Vagina (tissue), 2 donors: ENCODE results near the gene TLR1. TPM values are rescaled to one million over a fixed set of nuclear protein-coding genes. Genes with fewer than 3 reads are reported as not detected.

Experiments used
- DNase-seq, 2 donors: peaks; one replicate each; pipeline ENCODE4 v3.0.0-alpha.2; 2017; ENCODE audit errors: extremely low spot score in 2 of 2
- H3K27ac ChIP-seq: fragments of 200-600 bp; sonication (generic); one replicate; pipeline ENCODE4 v1.5.1; 2019
- H3K27me3 ChIP-seq: fragments of 200-600 bp; sonication (generic); one replicate; pipeline ENCODE4 v1.5.1; 2019
- H3K36me3 ChIP-seq, 2 donors: fragments of 200-600 bp; sonication (generic); one replicate each; pipeline ENCODE4 v1.5.1; 2017 to 2019
- H3K4me1 ChIP-seq: fragments of 200-600 bp; sonication (generic); one replicate; pipeline ENCODE4 v1.5.1; 2019
- H3K4me3 ChIP-seq, 2 donors: fragments of 200-600 bp; sonication (generic); 1 replicate in 1 of 2; 2 replicates in 1 of 2; pipeline ENCODE4 v1.5.1; 2016 to 2019
- H3K9me3 ChIP-seq: fragments of 200-600 bp; sonication (generic); one replicate; pipeline ENCODE4 v1.5.1; 2019
- POLR2A ChIP-seq, 2 donors: fragments of 450-650 bp; IDR thresholded peaks; one replicate each; pipeline ENCODE4 v1.6.1; 2017; ENCODE audit warnings: antibody characterized with exemption in 2 of 2, mild to moderate bottlenecking in 2 of 2, moderate library complexity in 2 of 2
- POLR2AphosphoS5 ChIP-seq, 2 donors: sonication (generic); formaldehyde crosslinking; IDR thresholded peaks; one replicate each; pipeline ENCODE4 v1.9.0; 2017; ENCODE audit warnings: antibody characterized with exemption in 2 of 2, mild to moderate bottlenecking in 2 of 2, low read depth in 1 of 2; ENCODE audit not compliant: insufficient read depth in 1 of 2
- intact Hi-C: fragments of 100-400 bp; cut with DNase I; formaldehyde crosslinking; loops from one replicate; pipeline ENCODE4 v1.15.1; 2023
- total RNA-seq: library from RNA; depleted of rRNA; stranded (reverse); fragments of >200 nt; gene quantifications from one replicate; pipeline ENCODE4 v1.2.3, GENCODE V29; 2016
- TF ChIP-seq, protein P1 (sequence below), 3 experiments: fragments of 450-650 bp in 2 of 3; fragments of 200-600 bp in 1 of 3; sonication (generic) in 1 of 3; IDR thresholded peaks; one replicate each; pipeline ENCODE4 v1.5.1; 2017 to 2019; ENCODE audit warnings: antibody characterized with exemption in 3 of 3, mild to moderate bottlenecking in 2 of 3, moderate library complexity in 2 of 3

Gene TLR1
- total RNA-seq, 1 donor from 2014 or later: 10.3 TPM

DNA sequence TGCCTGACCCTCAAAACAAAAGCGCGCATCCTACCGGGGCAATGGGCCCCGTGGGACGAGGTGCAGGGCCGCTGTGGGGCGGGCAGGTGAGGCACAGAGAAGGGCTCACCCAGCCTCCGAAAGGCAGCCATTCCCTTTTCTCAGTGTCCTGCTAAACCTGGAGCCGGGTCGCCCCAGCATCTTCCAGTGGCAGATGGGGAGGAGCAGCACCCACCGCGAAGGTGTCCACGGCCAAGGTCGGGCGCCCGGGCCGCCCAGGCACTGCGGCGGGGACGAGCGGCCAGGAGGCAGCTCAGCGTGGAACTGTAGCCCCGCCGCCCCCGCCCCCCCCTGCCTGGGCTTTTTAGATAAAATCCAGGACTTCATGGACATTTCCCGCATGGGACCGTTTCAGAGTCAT, 19.2 kb upstream of the TLR1 start:
- Histone ChIP-seq H3K27ac (no peak overlapping the region), H3K36me3 (no peaks in the 10 kb centered on the region), H3K27me3 (no peaks in the 10 kb centered on the region), H3K9me3 (no peaks in the 10 kb centered on the region), H3K4me3 (no peak overlapping the region), H3K4me1 (no peaks in the 10 kb centered on the region)
- intact Hi-C loops: no loop called here
- no peak for DNase-seq
- TF ChIP-seq, protein P1, sequence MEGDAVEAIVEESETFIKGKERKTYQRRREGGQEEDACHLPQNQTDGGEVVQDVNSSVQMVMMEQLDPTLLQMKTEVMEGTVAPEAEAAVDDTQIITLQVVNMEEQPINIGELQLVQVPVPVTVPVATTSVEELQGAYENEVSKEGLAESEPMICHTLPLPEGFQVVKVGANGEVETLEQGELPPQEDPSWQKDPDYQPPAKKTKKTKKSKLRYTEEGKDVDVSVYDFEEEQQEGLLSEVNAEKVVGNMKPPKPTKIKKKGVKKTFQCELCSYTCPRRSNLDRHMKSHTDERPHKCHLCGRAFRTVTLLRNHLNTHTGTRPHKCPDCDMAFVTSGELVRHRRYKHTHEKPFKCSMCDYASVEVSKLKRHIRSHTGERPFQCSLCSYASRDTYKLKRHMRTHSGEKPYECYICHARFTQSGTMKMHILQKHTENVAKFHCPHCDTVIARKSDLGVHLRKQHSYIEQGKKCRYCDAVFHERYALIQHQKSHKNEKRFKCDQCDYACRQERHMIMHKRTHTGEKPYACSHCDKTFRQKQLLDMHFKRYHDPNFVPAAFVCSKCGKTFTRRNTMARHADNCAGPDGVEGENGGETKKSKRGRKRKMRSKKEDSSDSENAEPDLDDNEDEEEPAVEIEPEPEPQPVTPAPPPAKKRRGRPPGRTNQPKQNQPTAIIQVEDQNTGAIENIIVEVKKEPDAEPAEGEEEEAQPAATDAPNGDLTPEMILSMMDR (IDR thresholded peaks at IDR 0.05): no peak
- TF ChIP-seq POLR2A (IDR thresholded peaks at IDR 0.05) (no peak), POLR2AphosphoS5 (IDR thresholded peaks at IDR 0.05; ENCODE audit: insufficient read depth in 1 of 2, low read depth in 1 of 2) (no peak)

DNA sequence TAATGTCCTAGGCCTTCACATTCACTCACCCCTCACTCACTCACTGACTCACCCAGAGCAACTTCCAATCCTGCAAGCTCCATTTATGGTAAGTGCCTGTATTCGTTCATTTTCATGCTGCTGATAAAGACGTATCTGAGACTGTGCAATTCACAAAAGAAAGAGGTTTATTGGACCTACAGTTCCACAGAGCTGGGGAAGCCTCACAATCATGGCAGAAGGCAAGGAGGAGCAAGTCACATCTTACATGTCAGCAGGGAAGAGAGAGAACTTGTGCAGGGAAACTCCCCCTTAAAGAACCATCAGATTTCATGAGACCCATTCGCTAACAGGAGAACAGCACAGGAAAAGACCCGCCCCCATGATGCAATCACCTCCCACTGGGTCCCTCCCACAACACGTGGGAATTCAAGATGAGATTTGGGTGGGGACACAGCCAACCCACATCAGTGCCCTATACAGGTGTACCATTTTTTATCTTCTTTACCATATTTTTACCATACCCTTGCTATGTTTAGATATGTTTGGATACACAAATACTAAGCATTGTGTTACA, 18.2 kb upstream of the TLR1 start:
- Histone ChIP-seq H3K4me3 (no peak overlapping the region), H3K9me3 (no peaks in the 10 kb centered on the region), H3K36me3 (no peaks in the 10 kb centered on the region), H3K27ac (no peak overlapping the region), H3K27me3 (no peaks in the 10 kb centered on the region), H3K4me1 (no peaks in the 10 kb centered on the region)
- TF ChIP-seq POLR2AphosphoS5 (IDR thresholded peaks at IDR 0.05; ENCODE audit: insufficient read depth in 1 of 2, low read depth in 1 of 2): no peak
- TF ChIP-seq, protein P1 (IDR thresholded peaks at IDR 0.05): no peak
- no peak for TF ChIP-seq POLR2A (IDR thresholded peaks at IDR 0.05)
- no peak for DNase-seq
- intact Hi-C loops: no loop called here

DNA sequence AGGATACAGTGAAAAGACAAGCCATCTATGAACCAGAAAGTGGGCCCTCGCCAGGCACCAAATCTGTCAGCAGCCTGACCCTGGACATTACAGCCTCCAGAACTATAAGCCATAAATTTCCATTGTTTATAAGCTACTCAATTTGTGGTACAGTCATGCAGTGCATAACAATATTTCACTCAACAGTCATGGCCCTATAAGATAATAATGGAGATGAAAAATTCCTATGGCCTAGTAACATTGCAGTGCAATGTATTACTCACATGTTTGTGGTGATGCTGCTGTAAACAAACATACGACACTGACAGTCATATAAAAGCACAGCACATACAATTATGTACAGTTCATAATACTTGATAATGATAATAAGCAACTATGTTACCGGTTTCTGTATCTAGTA, 17.1 kb upstream of the TLR1 start:
- no peak overlapping the region for H3K27ac ChIP-seq
- no peaks in the 10 kb centered on the region for H3K4me1 ChIP-seq
- no peaks in the 10 kb centered on the region for H3K9me3 ChIP-seq
- H3K36me3 ChIP-seq: no peaks in the 10 kb centered on the region
- H3K27me3 ChIP-seq: no peaks in the 10 kb centered on the region
- TF ChIP-seq, protein P1 (IDR thresholded peaks at IDR 0.05): no peak
- no peak for TF ChIP-seq POLR2A (IDR thresholded peaks at IDR 0.05)
- no peak for TF ChIP-seq POLR2AphosphoS5 (IDR thresholded peaks at IDR 0.05; ENCODE audit: insufficient read depth in 1 of 2, low read depth in 1 of 2)
- H3K4me3 ChIP-seq: no peak overlapping the region
- intact Hi-C loops: no loop called here
- DNase-seq: no peak

DNA sequence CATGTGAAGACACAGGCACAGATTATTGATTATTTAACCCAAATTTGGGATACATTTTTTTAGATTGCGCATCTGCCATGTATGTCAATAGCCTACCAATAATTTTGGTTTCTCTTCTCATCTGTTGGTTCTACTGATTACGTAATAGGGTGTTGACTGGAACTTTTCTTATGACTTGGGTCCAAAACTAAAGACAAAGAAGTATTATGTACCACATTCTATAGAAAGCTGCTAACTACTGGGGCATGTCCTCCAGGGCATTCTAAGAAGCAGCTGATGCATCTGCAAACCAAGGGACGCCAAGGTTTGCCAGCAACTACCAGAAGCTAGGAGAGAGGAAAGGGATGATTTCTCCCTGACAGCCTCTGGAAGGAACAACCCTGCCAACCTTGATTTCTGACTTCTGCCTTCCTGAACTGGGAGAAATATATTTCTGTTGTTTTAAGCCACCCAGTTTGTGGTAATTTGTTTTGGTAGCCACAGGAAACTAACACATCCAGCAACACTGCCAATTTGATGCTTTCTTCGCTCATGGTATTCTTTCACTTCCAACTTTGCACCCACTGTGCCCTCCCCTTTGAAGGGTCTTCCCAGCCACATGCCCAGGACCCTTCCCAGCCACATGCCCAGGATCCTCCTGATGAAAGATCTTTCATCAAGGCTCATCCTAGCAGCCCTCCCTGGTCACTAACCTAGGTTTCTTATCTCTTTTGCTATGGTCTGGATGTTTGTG, 15.9 kb upstream of the TLR1 start:
- Histone ChIP-seq H3K27ac (no peak overlapping the region), H3K4me1 (no peaks in the 10 kb centered on the region), H3K36me3 (no peaks in the 10 kb centered on the region), H3K4me3 (no peak overlapping the region), H3K27me3 (no peaks in the 10 kb centered on the region), H3K9me3 (no peaks in the 10 kb centered on the region)
- TF ChIP-seq POLR2A (IDR thresholded peaks at IDR 0.05) (no peak), POLR2AphosphoS5 (IDR thresholded peaks at IDR 0.05; ENCODE audit: insufficient read depth in 1 of 2, low read depth in 1 of 2) (no peak)
- TF ChIP-seq, protein P1 (IDR thresholded peaks at IDR 0.05): no peak
- DNase-seq: no peak
- intact Hi-C loops: no loop called here

DNA sequence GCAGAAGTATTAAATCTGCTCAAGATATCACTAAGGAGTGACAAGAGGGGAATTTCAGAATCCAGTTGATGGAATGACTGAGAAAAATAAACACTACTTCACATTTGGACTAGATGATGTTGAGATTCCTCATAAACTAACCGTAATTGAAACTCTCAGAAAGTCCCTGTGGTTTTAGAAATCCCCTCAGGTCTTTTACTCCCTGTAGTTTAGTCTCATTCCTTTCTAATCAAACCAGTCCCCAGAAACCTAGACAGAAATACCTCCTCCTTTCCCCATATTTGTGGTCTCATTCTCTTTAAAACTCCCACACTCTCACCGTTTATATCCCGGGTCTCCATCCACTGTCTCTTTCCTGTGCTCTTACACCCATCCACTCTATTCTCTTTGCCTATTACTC, 15.0 kb upstream of the TLR1 start:
- no peaks in the 10 kb centered on the region for H3K27me3 ChIP-seq
- H3K4me1 ChIP-seq: no peaks in the 10 kb centered on the region
- no peak for DNase-seq
- H3K9me3 ChIP-seq: no peaks in the 10 kb centered on the region
- no peaks in the 10 kb centered on the region for H3K36me3 ChIP-seq
- no peak for TF ChIP-seq POLR2A (IDR thresholded peaks at IDR 0.05)
- TF ChIP-seq, protein P1 (IDR thresholded peaks at IDR 0.05): no peak
- no peak for TF ChIP-seq POLR2AphosphoS5 (IDR thresholded peaks at IDR 0.05; ENCODE audit: insufficient read depth in 1 of 2, low read depth in 1 of 2)
- no peak overlapping the region for H3K27ac ChIP-seq
- no peak overlapping the region for H3K4me3 ChIP-seq
- intact Hi-C loops: no loop called here
